GM21737 (cell line): ENCODE data around the gene NUAK1.
"Not testable (repeated sequence)": the region's sequence is repeated elsewhere in the genome, so short reads cannot be mapped to it uniquely, and the experiment has no call there.

Source experiments
- ATAC-seq: cut with Tn5 transposase; IDR thresholded peaks from one replicate; pipeline ENCODE4 v1.9.1; 2021; ENCODE audit warnings: mild to moderate bottlenecking, moderate library complexity; ENCODE audit not compliant: unreplicated experiment

The NUAK1 gene

DNA sequence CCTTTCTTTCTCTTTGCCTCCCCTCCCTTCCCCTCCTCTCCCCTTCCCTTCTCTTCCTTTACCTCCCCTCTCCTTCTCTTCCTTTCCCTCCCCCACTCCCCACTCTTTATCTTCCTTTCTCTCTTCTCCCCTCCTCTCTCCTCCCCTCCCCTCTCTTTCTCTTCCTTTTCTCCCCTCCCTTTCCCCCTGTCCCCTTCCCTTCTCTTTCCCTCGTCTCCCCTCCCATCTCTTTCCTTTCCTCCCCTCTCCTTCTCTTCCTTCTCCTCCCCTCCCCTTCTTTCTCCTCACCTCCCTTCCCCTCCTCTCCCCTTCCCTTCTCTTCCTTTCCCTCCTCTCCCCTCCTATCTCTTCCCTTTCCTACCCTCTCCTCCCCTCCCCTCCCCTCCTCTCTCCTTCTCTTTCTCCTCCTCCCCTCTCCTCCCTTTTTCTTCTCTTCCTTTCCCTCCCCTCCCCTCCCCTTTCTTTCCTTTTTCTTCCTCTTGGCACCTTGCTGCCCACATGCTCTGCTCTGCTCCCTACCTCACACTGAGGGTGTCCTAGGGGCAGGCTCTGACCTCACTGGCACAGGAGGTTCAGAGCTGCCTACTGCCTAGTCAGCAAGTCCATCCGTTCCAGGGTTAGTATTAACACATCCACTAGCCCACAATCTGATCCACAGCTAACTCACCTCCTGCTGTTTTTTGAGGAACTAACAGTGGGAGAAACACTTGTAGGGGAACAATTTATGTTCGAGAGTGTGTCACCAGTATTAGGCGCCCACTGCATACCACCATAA, 101.0 kb downstream of the NUAK1 start:
- no peak for ATAC-seq

GRCh38 chr12:106035421-106035820, 103.3 kb downstream of the NUAK1 start:
- ATAC-seq, result no peak

DNA sequence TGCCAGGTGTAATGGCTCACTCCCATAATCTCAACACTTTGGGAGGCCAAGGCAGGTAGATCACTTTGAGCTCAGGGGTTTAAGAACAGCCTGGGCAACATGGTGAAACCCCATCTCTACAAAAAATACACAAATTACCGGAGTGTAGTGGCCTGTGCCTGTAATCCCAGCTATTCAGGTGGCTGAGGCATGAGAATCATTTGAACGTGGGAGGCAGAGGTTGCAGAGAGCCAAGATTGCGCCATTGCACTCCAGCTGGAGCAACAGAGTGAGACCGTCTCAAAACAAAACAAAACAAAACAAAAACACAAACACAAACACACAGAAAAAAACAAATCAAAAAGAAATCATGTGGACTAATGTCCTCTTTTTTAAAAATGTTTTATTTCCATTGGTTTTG, 104.4 kb downstream of the NUAK1 start:
- no peak for ATAC-seq

- no peak for ATAC-seq
These were observed 105.5 kb downstream of the NUAK1 start for GRCh38 chr12:106033161-106033675.

DNA sequence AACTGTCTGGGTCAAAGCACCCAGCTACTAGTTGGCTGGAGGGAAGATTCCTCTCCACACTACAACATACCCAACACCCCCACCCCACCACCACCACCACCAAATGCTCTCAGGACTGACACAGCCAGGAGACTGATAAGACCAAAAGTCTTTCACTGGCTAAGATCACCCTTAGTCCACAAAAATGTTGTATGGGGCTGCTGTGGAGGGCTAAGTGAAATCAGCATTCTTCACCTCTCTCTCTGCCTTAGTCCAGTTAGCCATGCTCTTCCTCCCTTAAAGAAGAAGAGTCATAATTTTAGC, 106.2 kb downstream of the NUAK1 start:
- no peak for ATAC-seq

DNA sequence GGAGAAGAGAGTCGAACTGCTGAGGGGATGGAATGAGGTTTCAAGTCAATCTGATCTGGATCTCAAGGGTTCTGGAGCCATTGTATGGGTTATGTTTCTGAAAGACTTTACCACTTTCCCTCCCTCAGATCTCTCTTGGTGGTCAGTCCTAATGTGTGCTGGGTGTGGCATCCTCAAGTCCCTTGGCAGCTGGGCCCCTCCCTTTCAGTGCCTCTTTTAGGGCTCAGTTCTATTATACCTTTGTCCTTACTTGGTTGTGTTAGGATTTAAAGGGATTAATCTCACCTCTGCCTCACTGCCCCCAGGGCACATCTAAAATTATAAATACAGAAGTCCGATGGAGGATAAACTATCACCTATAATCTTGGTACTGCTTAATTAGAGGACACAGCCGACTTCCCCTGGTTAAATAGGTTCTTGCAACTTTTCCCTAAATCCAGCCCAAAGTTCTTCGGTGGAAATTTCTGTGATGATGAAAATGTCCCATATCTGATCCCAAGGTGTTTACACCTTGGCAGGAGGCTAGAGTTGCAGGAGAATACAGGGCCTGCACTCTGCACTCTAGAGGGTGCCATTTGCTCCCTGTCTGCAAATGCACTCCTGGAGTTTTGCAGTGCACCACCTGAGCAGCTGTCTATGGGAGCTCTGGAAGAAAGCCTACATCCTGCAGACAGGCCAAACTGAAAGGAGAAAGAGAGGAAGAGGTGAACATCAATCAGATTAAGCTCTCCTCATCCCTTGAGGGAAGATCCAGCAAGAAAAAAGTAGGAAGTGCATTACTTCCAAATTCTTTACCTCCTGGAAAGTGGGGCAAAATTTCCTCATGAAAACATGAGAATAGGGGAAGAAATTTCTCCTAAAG, 106.8 kb downstream of the NUAK1 start:
- ATAC-seq, result no peak

- ATAC-seq, result no peak
These were observed 108.3 kb downstream of the NUAK1 start for GRCh38 chr12:106030210-106031071.

GRCh38 chr12:106029532-106029931, 109.2 kb downstream of the NUAK1 start:
- no peak for ATAC-seq

DNA sequence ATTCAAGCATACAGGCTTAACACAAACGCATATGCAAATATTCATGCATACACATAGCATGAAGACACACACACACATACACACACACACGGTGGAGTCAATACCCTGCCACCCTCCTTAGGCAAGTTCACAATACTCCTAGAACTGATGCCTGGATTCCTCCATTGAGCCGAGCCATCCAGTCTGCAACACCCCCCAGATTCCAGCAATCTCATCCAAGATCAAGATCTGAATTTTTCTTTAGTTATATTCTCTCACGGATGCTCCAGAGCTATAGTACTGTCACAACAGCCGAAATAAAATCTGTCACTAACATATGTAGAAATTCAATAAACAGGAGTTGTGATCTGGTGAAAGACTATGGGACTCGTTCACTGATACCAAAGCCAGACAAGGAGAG, 110.8 kb downstream of the NUAK1 start:
- no peak for ATAC-seq

DNA sequence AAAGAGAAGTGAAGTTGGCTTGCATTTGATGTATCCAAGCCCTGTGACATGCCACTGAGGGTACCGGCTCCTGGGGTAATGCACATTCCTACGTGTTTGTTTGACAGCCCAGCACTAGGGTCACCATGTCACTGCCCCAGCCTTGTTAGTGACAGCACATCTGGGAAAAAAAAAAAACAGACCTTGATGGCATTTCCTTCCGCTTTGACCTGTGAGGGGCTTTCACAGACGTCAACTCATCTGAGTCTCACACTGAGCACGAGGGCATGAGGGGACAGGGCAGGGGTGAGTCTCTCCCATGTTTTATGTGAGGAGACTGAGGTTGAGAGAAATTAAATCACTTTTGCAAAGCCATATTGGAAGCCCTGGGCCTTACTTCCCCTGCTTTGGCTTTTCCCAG, 111.5 kb downstream of the NUAK1 start:
- no peak for ATAC-seq

DNA sequence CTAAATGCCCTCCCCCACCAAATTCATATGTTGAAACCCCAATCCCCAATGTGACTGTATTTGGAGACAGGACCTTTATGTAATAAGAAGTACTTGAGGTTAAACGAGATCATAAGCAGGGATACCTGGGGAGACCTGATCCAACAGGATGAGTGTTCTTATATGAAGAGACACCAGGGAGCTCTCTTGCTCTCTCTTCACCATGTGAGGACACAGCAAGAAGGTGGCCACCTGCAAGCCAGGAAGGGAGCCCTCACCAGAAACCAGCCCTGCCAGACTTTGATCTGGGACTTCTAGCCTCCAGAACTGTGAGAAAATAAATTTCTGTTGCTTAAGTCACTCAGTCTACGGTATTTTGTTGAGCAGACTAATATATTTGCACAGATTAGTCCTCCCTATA, 113.6 kb downstream of the NUAK1 start:
- no peak for ATAC-seq

DNA sequence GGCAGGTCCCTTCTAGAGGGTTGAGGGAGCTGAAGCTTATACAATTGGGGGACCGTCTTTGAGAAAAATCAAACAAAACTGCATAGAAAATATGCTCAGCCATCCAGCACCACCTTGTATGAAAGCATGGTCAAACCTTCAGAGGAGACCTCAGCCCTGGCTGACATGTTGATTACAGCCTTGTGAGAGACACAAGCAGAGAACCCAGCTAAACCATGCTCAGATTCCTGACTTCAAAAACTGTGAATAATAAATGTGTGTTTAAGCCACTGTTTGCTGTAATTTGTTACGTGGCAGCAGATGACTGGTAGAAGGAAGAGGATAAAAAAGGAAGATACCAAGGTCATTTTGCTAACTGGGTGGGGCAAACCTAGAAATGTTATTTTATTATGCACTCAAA, 115.7 kb downstream of the NUAK1 start:
- no peak for ATAC-seq

GRCh38 chr12:106022568-106023012, 116.2 kb downstream of the NUAK1 start:
- ATAC-seq, result no peak

GRCh38 chr12:106021516-106021915, 117.2 kb downstream of the NUAK1 start:
- ATAC-seq, result no peak

DNA sequence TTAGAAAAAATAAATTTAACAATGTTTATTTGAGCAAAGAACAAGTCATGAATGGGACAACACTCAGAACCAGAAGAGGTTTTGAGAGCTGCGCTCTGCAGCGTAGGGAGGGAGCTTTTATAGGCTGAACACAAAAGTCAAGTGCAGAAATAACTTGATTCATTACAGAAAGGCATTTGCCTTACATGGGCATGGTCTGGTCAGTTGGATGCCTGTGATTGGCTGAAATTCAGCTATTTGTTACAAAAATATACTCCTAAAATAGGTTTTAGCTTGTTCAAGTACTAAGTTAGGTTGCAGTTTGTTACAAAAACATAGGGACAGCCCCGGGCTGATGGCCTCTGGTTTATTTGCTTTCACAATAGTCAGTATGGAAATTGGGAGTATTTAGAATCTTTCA, 118.0 kb downstream of the NUAK1 start:
- ATAC-seq, result no peak

DNA sequence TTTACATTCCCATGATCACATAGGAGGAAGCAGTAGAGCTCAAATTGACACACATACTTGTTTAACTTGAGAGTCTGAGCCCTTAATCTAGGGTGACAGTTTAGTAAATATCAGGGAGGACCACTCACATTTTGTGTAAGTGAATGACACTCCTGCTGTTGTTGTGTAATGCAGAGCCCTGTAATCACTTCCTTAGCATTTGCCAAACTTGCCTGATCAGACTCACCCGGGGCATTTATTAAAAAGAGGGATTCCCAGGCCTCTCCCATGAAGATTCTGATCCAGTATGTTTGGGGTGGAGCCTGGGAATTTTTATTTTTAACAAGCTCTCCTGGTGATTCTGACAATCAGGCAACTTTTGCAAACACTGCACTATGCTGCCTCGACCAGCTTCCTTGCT, 119.6 kb downstream of the NUAK1 start:
- no peak for ATAC-seq

DNA sequence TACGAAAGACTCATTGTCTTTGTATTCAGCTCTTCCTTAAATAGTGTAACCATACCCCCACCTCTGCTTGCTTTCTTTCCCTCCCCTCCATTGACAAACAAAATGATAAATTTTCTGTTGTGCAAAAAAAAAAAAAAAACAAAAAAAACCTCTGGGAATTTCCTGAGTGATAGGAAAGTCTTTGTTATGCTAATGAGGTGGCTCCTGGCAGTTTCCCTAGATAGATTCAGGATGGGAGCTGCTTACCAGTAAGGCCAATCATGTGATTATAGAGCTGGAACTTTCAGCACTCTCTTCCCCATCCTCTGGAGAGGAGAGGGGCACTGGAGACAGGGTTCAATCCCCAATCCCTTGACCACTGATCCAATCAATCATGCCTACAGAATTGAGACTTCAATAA, 120.5 kb downstream of the NUAK1 start:
- no peak for ATAC-seq

DNA sequence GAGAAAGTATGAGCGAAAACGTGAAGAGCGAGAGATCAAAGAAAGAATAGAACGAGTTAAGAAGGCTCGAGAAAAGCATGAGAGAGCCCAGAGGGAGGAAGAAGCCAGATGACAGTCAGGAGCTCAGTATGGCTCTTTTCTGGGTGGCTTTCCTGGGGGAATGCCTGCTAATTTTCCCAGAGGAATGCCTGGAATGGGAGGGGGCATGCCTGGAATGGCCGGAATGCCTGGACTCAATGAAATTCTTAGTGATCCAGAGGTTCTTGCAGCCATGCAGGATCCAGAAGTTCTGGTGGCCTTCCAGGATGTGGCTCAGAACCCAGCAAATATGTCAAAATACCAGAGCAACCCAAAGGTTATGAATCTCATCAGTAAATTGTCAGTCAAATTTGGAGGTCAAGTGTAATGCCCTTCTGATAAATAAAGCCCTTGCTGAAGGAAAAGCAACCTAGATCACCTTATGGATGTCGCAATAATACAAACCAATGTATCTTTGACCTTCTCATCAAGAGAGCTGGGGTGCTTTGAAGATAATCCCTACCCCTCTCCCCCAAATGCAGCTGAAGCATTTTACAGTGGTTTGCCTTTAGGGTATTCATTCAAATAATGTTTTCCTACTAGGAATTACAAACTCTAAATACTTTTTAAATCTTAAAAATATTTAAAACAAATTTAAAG, 122.0 kb downstream of the NUAK1 start:
- not testable (repeated sequence) for ATAC-seq

- ATAC-seq, result no peak
These were observed 123.1 kb downstream of the NUAK1 start for GRCh38 chr12:106015646-106016045.

DNA sequence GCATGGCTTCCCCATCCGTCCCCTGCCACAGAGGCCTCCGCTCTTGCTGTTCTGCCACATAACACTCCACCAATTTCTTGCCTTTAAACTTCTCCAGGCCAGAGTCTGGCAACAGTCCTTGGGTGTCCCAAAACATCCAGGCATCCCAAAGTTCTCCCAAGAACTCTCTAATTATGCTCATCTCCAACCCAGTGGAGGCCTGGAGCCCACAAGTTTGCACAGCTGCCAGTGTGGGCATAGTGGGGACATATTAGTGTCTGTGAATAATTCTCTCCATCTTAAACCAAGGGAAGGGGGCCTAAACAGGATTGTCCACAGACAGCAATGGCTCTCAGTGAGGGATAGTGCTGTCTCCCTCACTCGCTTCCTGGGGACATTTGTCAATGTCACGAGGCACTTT, 124.8 kb downstream of the NUAK1 start:
- ATAC-seq, result no peak
